Activated naive CD4-positive, alpha-beta T cell treated with anti-CD3 and anti-CD28 coated beads for 36 hours (primary cell): ENCODE data around the gene INPP5A. TPM values are rescaled to one million over a fixed set of nuclear protein-coding genes. Genes with fewer than 3 reads are reported as not detected.

Source experiments
- CTCF ChIA-PET: fragments of 350-600 bp; sonication (Branson Sonifier 250); formaldehyde crosslinking; loops from one replicate; lab custom pipeline; 2021; ENCODE audit warnings: antibody characterized with exemption; lab: Charles Lee
- DNase-seq: peaks from one replicate; pipeline ENCODE4 v3.0.0-alpha.2; 2020
- H3K27ac Mint-ChIP-seq: one replicate; pipeline ENCODE4 v1.8.0; 2021; ENCODE audit warnings: mild to moderate bottlenecking, mixed read lengths
- H3K27me3 Mint-ChIP-seq: one replicate; pipeline ENCODE4 v1.8.0; 2021; ENCODE audit warnings: low read depth, mixed read lengths
- H3K36me3 Mint-ChIP-seq: one replicate; pipeline ENCODE4 v1.8.0; 2021; ENCODE audit warnings: low read depth, mixed read lengths
- H3K4me1 Mint-ChIP-seq: one replicate; pipeline ENCODE4 v1.8.0; 2021; ENCODE audit warnings: low read depth, mixed read lengths
- H3K4me3 Mint-ChIP-seq: one replicate; pipeline ENCODE4 v1.8.0; 2021; ENCODE audit warnings: mild to moderate bottlenecking, moderate library complexity, mixed read lengths
- H3K9me3 Mint-ChIP-seq: one replicate; pipeline ENCODE4 v1.8.0; 2021; ENCODE audit warnings: mixed read lengths
- intact Hi-C: fragments of 100-400 bp; cut with micrococcal nuclease; formaldehyde crosslinking; loops from one replicate; pipeline ENCODE4 v1.15.1; 2023
- total RNA-seq, 2 experiments: library from RNA; stranded (reverse); gene quantifications; one replicate each; pipeline ENCODE4 v1.2.3, GENCODE V29; 2021

Gene INPP5A
- total RNA-seq, 2 experiments from 2014 or later, result 17.3 to 19.5 TPM

DNA sequence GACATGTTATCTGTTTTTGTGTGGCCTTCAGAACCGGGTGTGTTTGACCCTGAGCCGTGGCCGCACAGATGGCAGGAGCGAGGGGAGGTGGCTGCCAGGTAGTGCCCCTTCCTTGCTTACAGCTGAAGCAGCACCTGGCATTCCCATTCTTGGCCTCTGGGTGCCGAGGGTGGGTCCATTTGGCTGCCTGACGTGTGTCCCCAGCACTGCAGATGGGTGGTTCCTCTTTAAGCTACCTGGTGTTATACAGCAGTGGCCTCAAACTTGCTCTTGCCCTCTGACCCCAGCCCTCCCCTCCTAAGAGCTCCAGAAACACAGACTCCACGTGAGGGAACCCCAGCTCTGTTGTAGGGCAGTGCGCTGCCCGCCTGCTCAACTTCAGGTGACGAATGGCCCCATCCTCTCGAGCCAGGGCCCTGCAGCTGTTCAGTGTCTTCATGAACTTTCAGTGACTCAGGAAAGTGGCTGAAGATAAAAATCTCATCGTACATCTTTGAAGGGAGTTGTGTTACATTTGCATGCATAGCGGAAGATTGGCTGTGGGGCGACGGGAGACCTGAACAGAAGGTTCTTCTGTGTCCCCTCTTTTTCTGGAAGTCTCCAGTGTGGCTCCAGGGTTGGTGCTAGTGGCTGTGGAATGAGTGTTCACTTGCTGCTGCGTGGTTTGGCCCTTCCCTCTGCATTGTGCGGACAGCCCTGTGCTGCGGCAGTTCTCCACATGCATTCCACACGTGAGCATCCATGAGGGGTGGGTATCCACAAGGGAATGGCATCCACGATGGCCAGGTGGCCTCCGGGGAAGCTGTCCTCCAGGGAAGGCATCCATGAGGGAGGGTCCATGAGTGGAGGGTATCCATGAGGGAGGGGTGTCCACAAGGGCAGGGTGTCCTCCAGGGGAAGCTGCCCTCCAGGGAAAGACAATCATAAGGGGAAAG lies 91.6 kb downstream of the INPP5A start:
- intact Hi-C loops, result no loop called here
- Mint-ChIP-seq H3K36me3 (no peaks in the 10 kb centered on the region), H3K27me3 (no peaks in the 10 kb centered on the region), H3K9me3 (no peaks in the 10 kb centered on the region), H3K4me1 (peaks cover 31% of the 10 kb centered on the region), H3K4me3 (no peak overlapping the region), H3K27ac (no peak overlapping the region)
- CTCF ChIA-PET, result interaction anchor here (1.3 kb wide), 1 partner anchor 170 kb away, joined by 4 read pairs; no protein-coding TSS in a partner anchor
- DNase-seq, result no peak

DNA sequence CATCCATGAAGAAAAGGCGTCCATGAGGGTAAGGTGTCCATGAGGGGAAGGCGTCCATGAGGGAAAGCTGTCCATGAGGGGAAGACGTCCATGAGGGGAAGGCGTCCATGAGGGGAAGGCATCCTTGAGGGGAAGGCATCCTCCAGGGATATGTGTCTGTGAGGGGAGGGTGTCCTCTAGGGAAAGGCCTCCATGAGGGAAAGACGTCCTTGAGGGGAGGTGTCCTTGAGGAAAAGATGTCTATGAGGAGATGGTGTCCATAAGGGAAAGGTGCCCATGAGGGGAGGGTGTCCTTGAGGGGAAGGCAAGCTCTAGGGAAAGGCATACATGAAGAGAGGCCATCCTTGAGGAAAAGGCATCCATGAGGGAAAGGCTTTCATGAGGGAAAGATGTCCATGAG lies 92.6 kb downstream of the INPP5A start:
- CTCF ChIA-PET, result no interaction called here
- Mint-ChIP-seq H3K4me1 (peaks cover 33% of the 10 kb centered on the region), H3K27me3 (no peaks in the 10 kb centered on the region), H3K4me3 (no peak overlapping the region), H3K27ac (no peak overlapping the region), H3K36me3 (no peaks in the 10 kb centered on the region), H3K9me3 (no peaks in the 10 kb centered on the region)
- intact Hi-C loops, result loop anchor here (10.0 kb wide), 1 partner anchor 245 kb away; no protein-coding TSS in a partner anchor
- DNase-seq, result no peak

DNA sequence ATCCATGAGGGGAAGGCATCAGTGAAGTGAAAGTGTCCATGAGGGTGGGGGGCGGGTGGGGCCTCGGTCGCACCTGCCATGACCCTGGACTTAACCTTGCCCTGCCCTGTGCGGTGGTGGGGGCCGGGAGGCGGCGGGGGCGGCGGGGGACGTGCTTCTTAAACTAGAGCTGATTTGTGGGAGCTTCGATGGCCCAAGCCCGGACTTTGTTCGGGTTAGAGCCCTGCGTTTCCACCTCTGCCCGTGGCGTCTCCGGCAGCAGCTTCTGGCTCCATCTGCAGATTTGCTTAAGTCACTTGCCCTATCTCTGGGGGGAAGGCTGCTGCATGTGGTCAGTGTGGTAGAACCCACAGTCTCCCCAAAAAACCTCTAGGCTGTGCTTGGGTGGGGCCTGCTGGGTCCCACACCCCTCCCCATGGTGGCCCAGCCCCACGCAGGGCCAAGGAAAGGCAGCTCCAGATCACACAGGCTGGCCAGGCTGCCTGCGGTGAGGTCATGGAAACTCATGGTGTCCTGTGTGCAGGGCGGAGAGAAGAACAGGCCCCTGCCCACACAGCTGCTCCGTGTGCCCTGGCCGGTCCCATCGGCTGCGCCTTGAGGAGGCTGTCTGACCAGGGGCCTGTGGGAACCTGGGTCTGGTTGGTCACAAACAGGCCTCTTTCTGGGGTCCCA lies 93.2 kb downstream of the INPP5A start:
- Mint-ChIP-seq H3K27ac (no peak overlapping the region), H3K36me3 (no peaks in the 10 kb centered on the region), H3K4me3 (no peak overlapping the region), H3K9me3 (no peaks in the 10 kb centered on the region), H3K27me3 (no peaks in the 10 kb centered on the region), H3K4me1 (peaks cover 31% of the 10 kb centered on the region)
- CTCF ChIA-PET, result no interaction called here
- intact Hi-C loops, result loop anchor here (10.0 kb wide), 1 partner anchor 246 kb away; no protein-coding TSS in a partner anchor
- DNase-seq, result no peak

DNA sequence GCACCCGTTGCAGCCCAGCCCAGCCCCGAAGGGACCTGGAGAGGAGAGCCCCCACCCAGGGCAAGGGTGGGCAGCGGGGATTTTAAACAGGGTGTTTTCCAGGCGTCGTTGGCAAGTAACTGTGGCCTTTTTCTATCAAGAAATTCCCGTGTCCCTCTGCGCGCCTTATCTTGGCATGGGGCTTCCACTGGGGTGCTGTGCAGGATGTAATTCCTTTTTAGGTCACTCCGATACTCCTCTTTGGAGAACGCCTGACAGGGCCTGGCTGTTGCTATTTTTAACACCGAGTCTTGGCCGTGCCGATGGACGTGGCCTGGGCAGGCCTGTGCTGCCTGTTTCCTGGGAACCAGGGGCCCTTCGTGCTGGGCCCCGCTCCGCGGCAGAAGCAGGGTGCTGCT lies 93.8 kb downstream of the INPP5A start:
- H3K4me3 Mint-ChIP-seq, result no peak overlapping the region
- intact Hi-C loops, result loop anchor here (10.0 kb wide), 1 partner anchor 247 kb away; no protein-coding TSS in a partner anchor
- CTCF ChIA-PET, result no interaction called here
- H3K4me1 Mint-ChIP-seq, result peaks cover 28% of the 10 kb centered on the region
- no peak overlapping the region for H3K27ac Mint-ChIP-seq
- no peaks in the 10 kb centered on the region for H3K9me3 Mint-ChIP-seq
- H3K36me3 Mint-ChIP-seq, result no peaks in the 10 kb centered on the region
- DNase-seq, result no peak
- no peaks in the 10 kb centered on the region for H3K27me3 Mint-ChIP-seq

DNA sequence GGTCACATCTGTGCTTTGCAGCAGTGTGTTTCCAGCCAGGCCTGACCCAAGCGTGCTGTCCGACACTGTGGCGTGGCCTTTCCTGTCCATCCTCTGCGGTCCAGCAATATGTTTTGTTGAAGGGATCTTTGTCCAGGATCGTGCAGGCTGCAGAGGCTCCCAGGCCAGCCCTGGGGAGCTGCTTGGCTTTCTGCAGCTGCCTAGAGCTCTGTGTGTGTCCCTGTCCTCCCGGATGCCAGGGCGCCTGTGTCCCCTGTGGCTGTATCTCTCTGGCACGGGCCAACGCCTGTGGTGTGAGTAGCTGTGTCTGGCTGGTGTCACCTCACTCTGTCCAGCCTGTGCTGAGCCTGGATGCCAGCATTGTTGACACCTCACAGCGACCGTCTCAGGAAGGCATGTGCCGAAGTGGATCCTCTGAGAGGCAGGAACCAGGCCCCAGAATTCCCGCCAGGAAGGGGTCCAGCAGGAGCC lies 94.5 kb downstream of the INPP5A start:
- no peak for DNase-seq
- CTCF ChIA-PET, result interaction anchor here (1.3 to 3.5 kb wide), 3 partner anchors 23 to 178 kb away, joined by 3 to 16 read pairs (median 4); no protein-coding TSS in a partner anchor
- H3K36me3 Mint-ChIP-seq, result no peaks in the 10 kb centered on the region
- H3K9me3 Mint-ChIP-seq, result no peaks in the 10 kb centered on the region
- H3K27ac Mint-ChIP-seq, result no peak overlapping the region
- intact Hi-C loops, result loop anchor here (10.0 kb wide), 1 partner anchor 247 kb away; no protein-coding TSS in a partner anchor
- no peaks in the 10 kb centered on the region for H3K27me3 Mint-ChIP-seq
- H3K4me1 Mint-ChIP-seq, result peaks cover 24% of the 10 kb centered on the region
- H3K4me3 Mint-ChIP-seq, result no peak overlapping the region

DNA sequence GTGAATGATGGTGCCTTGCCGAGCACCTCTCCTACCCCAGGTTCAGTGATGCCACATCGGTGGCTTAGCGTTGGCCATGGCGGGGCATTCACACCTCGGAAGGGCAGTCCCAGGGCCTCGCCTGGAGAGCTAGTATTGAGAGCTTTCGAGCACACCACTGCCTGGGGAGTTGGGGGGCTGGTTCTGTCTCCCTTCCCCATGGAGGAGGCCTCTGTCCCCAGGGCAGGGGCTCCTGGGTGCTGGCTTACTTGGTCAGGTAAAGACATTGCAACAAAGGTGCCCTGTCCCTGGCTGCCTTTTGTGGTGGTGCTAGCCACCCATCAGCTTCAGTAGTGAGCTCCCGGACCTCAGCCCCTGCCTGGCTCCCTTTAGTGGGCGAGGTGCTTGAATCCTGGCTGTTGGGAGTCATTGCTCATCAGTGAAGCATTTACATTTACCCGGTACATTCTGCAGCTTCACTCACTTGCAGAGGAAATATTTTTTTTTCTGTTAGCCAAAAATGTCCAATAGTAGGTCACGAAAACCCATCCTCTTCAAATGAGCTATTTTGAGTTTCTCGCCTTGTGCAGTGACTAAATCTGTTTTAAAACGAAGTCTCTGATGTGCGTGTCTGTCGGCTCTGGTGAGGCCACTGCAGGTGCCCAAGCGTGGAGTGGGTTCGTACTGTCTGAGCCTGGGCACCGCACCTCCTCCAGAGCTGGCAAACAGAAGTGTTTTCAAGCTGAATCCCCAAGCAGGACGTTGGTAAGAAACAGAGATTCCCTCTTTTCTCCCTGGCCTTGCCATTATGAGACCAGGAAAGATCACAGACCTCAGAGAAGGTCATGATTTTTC lies 95.5 kb downstream of the INPP5A start:
- intact Hi-C loops, result loop anchor here (10.0 kb wide), 1 partner anchor 248 kb away; no protein-coding TSS in a partner anchor
- H3K4me3 Mint-ChIP-seq, result no peak overlapping the region
- DNase-seq, result no peak
- no peaks in the 10 kb centered on the region for H3K27me3 Mint-ChIP-seq
- H3K4me1 Mint-ChIP-seq, result peaks cover 20% of the 10 kb centered on the region
- no peaks in the 10 kb centered on the region for H3K36me3 Mint-ChIP-seq
- no peak overlapping the region for H3K27ac Mint-ChIP-seq
- H3K9me3 Mint-ChIP-seq, result no peaks in the 10 kb centered on the region
- CTCF ChIA-PET, result interaction anchor here (1.3 to 3.5 kb wide), 4 partner anchors 22 to 179 kb away, joined by 3 to 16 read pairs (median 4); no protein-coding TSS in a partner anchor

DNA sequence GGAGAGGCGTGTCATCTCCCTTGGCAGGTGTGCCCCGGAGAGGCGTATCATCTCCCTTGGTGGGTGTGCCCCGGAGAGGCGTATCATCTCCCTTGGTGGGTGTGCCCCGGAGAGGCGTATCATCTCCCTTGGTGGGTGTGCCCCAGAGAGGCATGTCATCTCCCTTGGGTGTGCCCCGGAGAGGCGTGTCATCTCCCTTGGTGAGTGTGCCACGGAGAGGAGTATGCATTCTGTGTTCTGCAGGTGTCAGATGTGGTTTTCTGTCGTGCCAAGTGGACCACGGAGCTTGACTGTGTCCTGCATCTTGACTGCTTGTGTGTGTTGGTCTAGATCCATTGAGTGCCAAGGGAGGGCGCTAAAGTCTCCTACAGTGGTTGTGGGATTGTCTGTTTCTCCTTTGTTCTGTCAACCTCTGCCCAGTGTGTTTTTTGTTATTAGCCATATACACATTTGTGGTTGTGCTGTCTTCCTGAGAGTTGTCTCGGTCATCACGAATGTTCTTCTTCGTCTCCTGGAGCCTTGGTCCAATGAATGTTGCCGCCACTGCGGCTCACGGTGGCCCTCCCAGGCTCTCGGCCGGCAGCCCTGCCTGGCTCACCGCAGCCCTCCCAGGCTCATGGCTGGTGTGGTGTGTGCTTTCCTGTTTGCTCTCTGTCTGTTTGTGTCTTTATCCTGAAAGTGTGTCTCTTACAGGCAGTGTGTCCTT lies 96.8 kb downstream of the INPP5A start:
- no peaks in the 10 kb centered on the region for H3K36me3 Mint-ChIP-seq
- no peak for DNase-seq
- intact Hi-C loops, result loop anchor here (10.0 kb wide), 1 partner anchor 250 kb away; no protein-coding TSS in a partner anchor
- CTCF ChIA-PET, result interaction anchor here (0.6 to 3.5 kb wide), 3 partner anchors 58 to 179 kb away, joined by 3 to 16 read pairs (median 5); no protein-coding TSS in a partner anchor
- peaks cover 13% of the 10 kb centered on the region for H3K4me1 Mint-ChIP-seq
- H3K27ac Mint-ChIP-seq, result no peak overlapping the region
- no peaks in the 10 kb centered on the region for H3K27me3 Mint-ChIP-seq
- no peaks in the 10 kb centered on the region for H3K9me3 Mint-ChIP-seq
- H3K4me3 Mint-ChIP-seq, result no peak overlapping the region

DNA sequence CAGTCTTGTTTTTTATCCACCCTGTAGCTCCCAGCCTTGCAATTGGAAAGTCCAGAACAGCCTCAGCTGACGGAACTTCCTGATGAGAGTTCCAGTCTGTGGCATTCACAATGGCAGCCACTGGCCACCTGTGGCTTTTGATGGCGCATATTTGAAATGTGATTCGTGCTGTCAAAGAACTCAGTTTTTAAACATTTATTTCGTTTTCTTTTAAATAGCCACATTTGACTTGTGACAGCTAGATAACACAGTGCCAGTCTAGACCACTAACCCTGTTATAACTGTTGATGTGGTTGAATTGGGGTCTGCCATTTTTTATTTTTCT lies 97.3 kb downstream of the INPP5A start:
- intact Hi-C loops, result loop anchor here (10.0 kb wide), 1 partner anchor 250 kb away; no protein-coding TSS in a partner anchor
- Mint-ChIP-seq H3K4me3 (no peak overlapping the region), H3K4me1 (peaks cover 12% of the 10 kb centered on the region), H3K27me3 (no peaks in the 10 kb centered on the region), H3K9me3 (peaks cover 2% of the 10 kb centered on the region), H3K27ac (no peak overlapping the region), H3K36me3 (no peaks in the 10 kb centered on the region)
- peak; percentile 2 for DNase-seq
- CTCF ChIA-PET, result interaction anchor here (3.5 kb wide), 1 partner anchor 175 kb away, joined by 16 read pairs; no protein-coding TSS in a partner anchor

DNA sequence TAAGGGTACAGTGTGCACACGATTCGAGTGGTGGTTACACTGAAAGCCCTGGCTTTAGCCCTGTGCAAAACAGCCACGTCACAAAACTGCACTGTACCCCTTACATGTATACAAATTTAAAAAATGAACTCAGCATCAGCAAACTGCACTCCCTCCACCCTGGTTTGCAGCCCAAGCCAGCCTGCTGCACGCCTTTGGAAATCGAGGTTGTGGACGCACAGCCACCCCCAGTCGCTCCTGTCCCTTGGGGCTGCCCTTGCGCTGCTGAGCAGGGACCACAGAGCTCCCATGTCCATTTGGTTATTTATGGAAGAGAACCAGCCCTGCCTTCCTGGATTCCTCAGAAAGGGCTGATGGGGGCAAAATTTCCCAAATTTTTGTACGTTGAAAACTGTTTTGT lies 98.8 kb downstream of the INPP5A start:
- Mint-ChIP-seq H3K36me3 (no peaks in the 10 kb centered on the region), H3K4me3 (no peak overlapping the region), H3K27ac (no peak overlapping the region), H3K4me1 (peaks cover 12% of the 10 kb centered on the region), H3K27me3 (no peaks in the 10 kb centered on the region), H3K9me3 (peaks cover 2% of the 10 kb centered on the region)
- CTCF ChIA-PET, result interaction anchor here (0.6 to 1.7 kb wide), 4 partner anchors 100 to 448 kb away, joined by 3 to 8 read pairs (median 4); no protein-coding TSS in a partner anchor
- DNase-seq, result peak; percentile 2
- intact Hi-C loops, result loop anchor here (10.0 kb wide), 1 partner anchor 252 kb away; no protein-coding TSS in a partner anchor

DNA sequence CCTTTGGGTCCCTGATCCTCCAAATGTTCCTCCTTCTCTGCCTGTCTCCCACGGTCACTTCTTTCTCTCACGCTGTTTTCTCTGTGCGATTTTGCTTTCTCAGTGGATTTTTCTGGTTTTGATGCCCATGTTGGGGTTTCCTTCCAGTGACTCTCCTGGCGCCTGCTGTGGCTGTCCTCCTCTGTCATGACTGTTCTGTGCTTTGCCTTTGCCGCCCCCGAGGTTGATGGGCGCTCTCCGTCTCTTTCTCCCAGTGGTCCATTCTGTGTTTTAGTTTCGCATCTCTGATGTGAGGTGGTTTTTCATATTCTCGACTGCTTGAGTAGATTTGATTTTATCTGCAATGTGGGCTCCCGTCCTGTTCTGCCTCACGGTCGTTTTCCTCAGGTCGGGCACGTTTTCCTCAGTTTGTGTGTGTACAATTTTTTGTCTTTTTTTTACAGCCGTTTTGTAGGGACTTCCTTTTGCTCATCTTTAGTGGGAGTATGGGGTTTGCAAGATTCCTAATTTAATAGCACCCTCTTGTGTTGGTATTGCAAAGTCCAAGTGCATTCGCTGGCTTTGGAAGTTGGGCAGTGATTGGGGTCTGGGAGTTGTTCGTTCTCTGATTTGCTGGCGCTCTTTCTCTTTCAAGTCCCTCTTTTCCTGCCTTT lies 100.0 kb downstream of the INPP5A start:
- H3K27ac Mint-ChIP-seq, result no peak overlapping the region
- no peak overlapping the region for H3K4me3 Mint-ChIP-seq
- intact Hi-C loops, result loop anchor here (1.0 to 10.0 kb wide), 3 partner anchors 101 to 253 kb away; partner anchors contain the start of gene INPP5A
- H3K9me3 Mint-ChIP-seq, result peaks cover 2% of the 10 kb centered on the region
- no peaks in the 10 kb centered on the region for H3K27me3 Mint-ChIP-seq
- H3K4me1 Mint-ChIP-seq, result peaks cover 12% of the 10 kb centered on the region
- no peaks in the 10 kb centered on the region for H3K36me3 Mint-ChIP-seq
- CTCF ChIA-PET, result interaction anchor here (1.2 kb wide), 1 partner anchor 178 kb away, joined by 5 read pairs; no protein-coding TSS in a partner anchor
- DNase-seq, result peak; percentile 24
